HL-60 (cell line): ENCODE results near the gene MALT1.

ENCODE experiments used
- DNase-seq, 2 experiments: peaks; one replicate each; pipeline ENCODE4 v3.0.0-alpha.2; 2010 to 2020; ENCODE audit warnings: low read depth in 1 of 2, low spot score in 1 of 2
- H3K27ac ChIP-seq: fragments of 250-450 bp; sonication (Bioruptor Pico); replicated peaks from 2 replicates; pipeline ENCODE4 v1.5.1; 2020; ENCODE audit warnings: mild to moderate bottlenecking, moderate library complexity
- H3K27me3 ChIP-seq: fragments of 250-450 bp; sonication (Bioruptor Pico); 2 replicates; pipeline ENCODE4 v1.5.1; 2021; ENCODE audit warnings: mild to moderate bottlenecking, moderate library complexity; ENCODE audit not compliant: insufficient read depth, poor library complexity, severe bottlenecking
- H3K4me3 ChIP-seq: replicated peaks from 2 replicates; pipeline ENCODE4 v1.5.1; 2011; ENCODE audit warnings: mild to moderate bottlenecking, control low read depth, low read length; ENCODE audit not compliant: insufficient read depth
- CTCF ChIP-seq: IDR thresholded peaks from one replicate; pipeline ENCODE4 v1.5.1; 2011; ENCODE audit warnings: low read length, control low read depth, inconsistent platforms; ENCODE audit not compliant: insufficient read depth
- GABPA ChIP-seq: IDR thresholded peaks from 2 replicates; pipeline ENCODE4 v1.6.1; 2012; ENCODE audit warnings: low read depth
- POLR2AphosphoS5 ChIP-seq: IDR thresholded peaks from 2 replicates; pipeline ENCODE4 v1.6.1; 2012; ENCODE audit warnings: low read depth
- REST ChIP-seq: IDR thresholded peaks from 2 replicates; pipeline ENCODE4 v1.6.1; 2012; ENCODE audit warnings: low read depth; ENCODE audit not compliant: insufficient replicate concordance
- SPI1 ChIP-seq: IDR thresholded peaks from 2 replicates; pipeline ENCODE4 v1.6.1; 2012; ENCODE audit warnings: low read depth, mild to moderate bottlenecking, borderline replicate concordance

Gene MALT1

GRCh38 chr18:58738322-58738721, 67.1 kb downstream of the MALT1 start:
- Histone ChIP-seq H3K27me3 (no peaks in the 10 kb centered on the region), H3K27ac (no peak overlapping the region), H3K4me3 (no peak overlapping the region)
- no peak for DNase-seq
- TF ChIP-seq REST: no peak
- TF ChIP-seq CTCF: no peak
- no peak for TF ChIP-seq POLR2AphosphoS5
- no peak for TF ChIP-seq GABPA
- no peak for TF ChIP-seq SPI1

DNA sequence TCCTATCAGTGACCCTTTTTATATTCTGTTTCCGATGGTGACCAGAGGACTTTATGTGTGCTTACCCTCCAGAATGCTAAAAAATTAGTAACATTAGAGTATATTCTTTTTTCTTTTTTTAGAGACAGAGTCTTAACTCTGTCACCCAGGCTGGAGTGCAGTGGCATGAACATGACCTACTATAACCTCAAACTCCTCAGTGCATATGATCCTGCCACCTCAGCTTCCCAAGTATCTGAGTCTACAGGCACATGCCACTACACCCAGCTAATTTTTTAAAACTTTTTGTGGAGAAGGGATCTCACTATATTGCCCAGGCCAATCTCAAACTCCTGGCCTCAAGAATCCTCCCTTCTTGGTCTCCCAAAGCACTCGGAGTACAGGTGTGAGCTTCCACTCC, 74.6 kb downstream of the MALT1 start:
- Histone ChIP-seq H3K27ac (no peak overlapping the region), H3K27me3 (no peaks in the 10 kb centered on the region), H3K4me3 (no peak overlapping the region)
- TF ChIP-seq GABPA: no peak
- TF ChIP-seq REST: no peak
- TF ChIP-seq POLR2AphosphoS5: no peak
- no peak for TF ChIP-seq CTCF
- no peak for TF ChIP-seq SPI1
- DNase-seq: no peak

- no peak overlapping the region for H3K4me3 ChIP-seq
- DNase-seq: no peak
- TF ChIP-seq GABPA (no peak), SPI1 (no peak), CTCF (no peak), REST (no peak), POLR2AphosphoS5 (no peak)
Measured at GRCh38 chr18:58748899-58749595, 77.8 kb downstream of the MALT1 start.

More at GRCh38 chr18:58748899-58749595, 77.8 kb downstream of the MALT1 start:
- no peak overlapping the region for H3K27ac ChIP-seq
- H3K27me3 ChIP-seq: no peaks in the 10 kb centered on the region
